ENCODE results near the gene ATXN2L.

Gene ATXN2L

GRCh38 chr16:28839899-28840298 is 17.1 kb downstream of the ATXN2L start:
- TF ChIP-seq CTCF (conservative IDR thresholded peaks at IDR 0.05; ENCODE audit: low read depth, low read length) = no peak
- H3K4me3 ChIP-seq (ENCODE audit: low read length) = no peak overlapping the region
- DNase-seq (ENCODE audit: low read depth) = no peak

GRCh38 chr16:28842696-28843095 is 19.9 kb downstream of the ATXN2L start:
- H3K4me3 ChIP-seq (ENCODE audit: low read length) = no peak overlapping the region
- no peak for TF ChIP-seq CTCF (conservative IDR thresholded peaks at IDR 0.05; ENCODE audit: low read depth, low read length)
- no peak for DNase-seq (ENCODE audit: low read depth)

GRCh38 chr16:28843766-28844165 is 21.0 kb downstream of the ATXN2L start:
- no peak for TF ChIP-seq CTCF (conservative IDR thresholded peaks at IDR 0.05; ENCODE audit: low read depth, low read length)
- H3K4me3 ChIP-seq (ENCODE audit: low read length) = no peak overlapping the region
- DNase-seq (ENCODE audit: low read depth) = no peak

GRCh38 chr16:28844226-28844885 is 21.6 kb downstream of the ATXN2L start:
- no peak overlapping the region for H3K4me3 ChIP-seq (ENCODE audit: low read length)
- DNase-seq (ENCODE audit: low read depth) = no peak
- TF ChIP-seq CTCF (conservative IDR thresholded peaks at IDR 0.05; ENCODE audit: low read depth, low read length) = no peak

- no peak for TF ChIP-seq CTCF (conservative IDR thresholded peaks at IDR 0.05; ENCODE audit: low read depth, low read length)
- peak overlapping the region; percentile 97 for H3K4me3 ChIP-seq (ENCODE audit: low read length)
- DNase-seq (ENCODE audit: low read depth) = no peak
Measured at GRCh38 chr16:28845293-28845692, 22.5 kb downstream of the ATXN2L start.

GRCh38 chr16:28845761-28846079 is 22.9 kb downstream of the ATXN2L start:
- DNase-seq (ENCODE audit: low read depth) = no peak
- H3K4me3 ChIP-seq (ENCODE audit: low read length) = peak overlapping the region; percentile 97
- TF ChIP-seq CTCF (conservative IDR thresholded peaks at IDR 0.05; ENCODE audit: low read depth, low read length) = no peak

- peak; percentile 67 for TF ChIP-seq CTCF (conservative IDR thresholded peaks at IDR 0.05; ENCODE audit: low read depth, low read length)
- peak within 1 kb of the TSS; percentile 97 for H3K4me3 ChIP-seq (ENCODE audit: low read length)
- DNase-seq (ENCODE audit: low read depth) = peak; percentile 94
Measured at GRCh38 chr16:28846080-28846932, 23.5 kb downstream of the ATXN2L start, which contains the start of gene TUFM. TUFM (minus strand) TSS chr16:28846348; CDS start chr16:28846269, 79 bp downstream.
